ENCODE results near the gene PTPRD.
"Not testable (repeated sequence)": the region's sequence is repeated elsewhere in the genome, so short reads cannot be mapped to it uniquely, and the experiment has no call there.

The PTPRD gene

GRCh38 chr9:9319007-9319406 is 1293.8 kb downstream of the PTPRD start (continued):
- TF ChIP-seq PRDM2 (tag by site-specific recombination; IDR thresholded peaks at IDR 0.05; ENCODE audit: borderline replicate concordance) (no peak), PRDM6 (tag by site-specific recombination; IDR thresholded peaks at IDR 0.05) (no peak), RBAK (tag by site-specific recombination; IDR thresholded peaks at IDR 0.05) (no peak), TRIM28 (IDR thresholded peaks at IDR 0.05; ENCODE audit: borderline replicate concordance, low read length) (no peak), ZFHX2 (tag by site-specific recombination; conservative IDR thresholded peaks at IDR 0.05) (no peak), ZBTB17 (tag by site-specific recombination; IDR thresholded peaks at IDR 0.05) (no peak), ZNF76 (tag by site-specific recombination; IDR thresholded peaks at IDR 0.05; ENCODE audit: borderline replicate concordance, low read depth) (no peak), PBX3 (CRISPR knock-in tag; IDR thresholded peaks at IDR 0.05) (no peak), ZNF843 (tag by site-specific recombination; IDR thresholded peaks at IDR 0.05) (no peak)

GRCh38 chr9:9310743-9311142 is 1302.1 kb downstream of the PTPRD start:
- H3K4me3 ChIP-seq (ENCODE audit: low read depth, low read length); H3K4me1 ChIP-seq (ENCODE audit: control insufficient read depth, insufficient read depth, low read length); CTCF ChIA-PET; H3K36me3 ChIP-seq (ENCODE audit: control insufficient read depth in 2 of 2, insufficient read depth in 1 of 2, low read length in 2 of 2); H3K9me3 ChIP-seq (ENCODE audit: control insufficient read depth, insufficient read depth, low read depth, low read length); H3K27ac ChIP-seq (ENCODE audit: extremely low read depth, low read depth, low read length); POLR2A ChIA-PET: not testable (repeated sequence)
- peak; percentile 52 for TF ChIP-seq ZNF426 (tag by site-specific recombination; IDR thresholded peaks at IDR 0.05)
- peak; percentile 49 for TF ChIP-seq ZNF555 (tag by site-specific recombination; conservative IDR thresholded peaks at IDR 0.05)
- peak; percentile 45 for TF ChIP-seq ZNF623 (tag by site-specific recombination; IDR thresholded peaks at IDR 0.05)
- peak; percentile 60 for TF ChIP-seq ZBTB11 (tag by site-specific recombination; conservative IDR thresholded peaks at IDR 0.05; ENCODE audit: low read depth)
- 0 out of 2 replicates have a peak, but pooled peaks have one; percentile 10 for TF ChIP-seq ZNF654 (tag by site-specific recombination; IDR thresholded peaks at IDR 0.05; ENCODE audit: low read depth)
- TF ChIP-seq ZNF394 (tag by site-specific recombination; IDR thresholded peaks at IDR 0.05; ENCODE audit: borderline replicate concordance): peak; percentile 73; the same call in 1 of the 2 replicates
- TF ChIP-seq ZNF518A (tag by site-specific recombination; conservative IDR thresholded peaks at IDR 0.05; ENCODE audit: low read depth): peak; percentile 64
- TF ChIP-seq ZNF202 (tag by site-specific recombination; IDR thresholded peaks at IDR 0.05; ENCODE audit: borderline replicate concordance): peak; percentile 62; the same call in 1 of the 2 replicates
- TF ChIP-seq ZNF140 (tag by site-specific recombination; IDR thresholded peaks at IDR 0.05): peak; percentile 13; the same call in 1 of the 2 replicates
